HG03025 (cell line): Measurements from ENCODE around the gene EIF4G3.
"Not testable (repeated sequence)": the region's sequence is repeated elsewhere in the genome, so short reads cannot be mapped to it uniquely, and the experiment has no call there.

Source experiments
- ATAC-seq: cut with Tn5 transposase; IDR thresholded peaks from one replicate; pipeline ENCODE4 v1.9.1; 2021; ENCODE audit warnings: mild to moderate bottlenecking, moderate library complexity; ENCODE audit not compliant: unreplicated experiment, low FRiP score

The EIF4G3 gene

DNA sequence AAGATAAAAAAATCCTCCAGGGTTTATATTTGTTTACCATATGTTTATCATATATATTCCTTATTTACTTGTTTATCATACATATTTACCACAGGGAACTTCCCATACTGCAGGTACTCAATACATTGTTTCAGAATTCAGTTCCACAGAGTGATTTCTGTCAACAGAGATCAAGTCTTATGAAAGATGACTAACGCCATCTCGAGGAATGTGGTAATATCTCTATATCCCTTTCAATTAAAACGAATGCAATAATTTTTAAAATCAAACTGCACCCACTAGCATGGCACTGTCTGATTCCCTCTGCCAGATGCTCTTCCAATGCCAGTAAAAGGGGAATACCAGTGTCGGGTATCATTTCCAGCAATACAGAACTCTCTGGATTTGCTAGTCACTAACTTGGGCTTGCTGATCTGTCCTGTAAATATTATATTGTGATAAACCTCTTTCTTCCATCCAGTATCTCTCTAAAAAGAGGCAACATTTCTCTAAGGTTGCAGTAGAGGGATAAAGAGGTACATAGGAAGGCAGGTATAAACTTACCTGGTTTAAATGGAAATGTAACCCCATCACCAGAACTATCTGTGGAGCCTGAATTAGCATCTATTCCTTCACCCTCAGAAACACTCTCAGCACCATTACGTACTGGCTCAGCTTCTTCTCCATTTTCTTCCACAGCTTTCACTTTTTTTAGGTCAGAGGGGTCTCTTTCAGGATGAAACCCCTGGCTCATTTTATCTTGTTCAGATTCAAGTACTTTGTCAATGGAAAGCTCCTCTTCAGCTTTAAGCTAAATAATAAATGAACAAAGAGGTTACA lies 277.3 kb downstream of the EIF4G3 start:
- no peak for ATAC-seq

DNA sequence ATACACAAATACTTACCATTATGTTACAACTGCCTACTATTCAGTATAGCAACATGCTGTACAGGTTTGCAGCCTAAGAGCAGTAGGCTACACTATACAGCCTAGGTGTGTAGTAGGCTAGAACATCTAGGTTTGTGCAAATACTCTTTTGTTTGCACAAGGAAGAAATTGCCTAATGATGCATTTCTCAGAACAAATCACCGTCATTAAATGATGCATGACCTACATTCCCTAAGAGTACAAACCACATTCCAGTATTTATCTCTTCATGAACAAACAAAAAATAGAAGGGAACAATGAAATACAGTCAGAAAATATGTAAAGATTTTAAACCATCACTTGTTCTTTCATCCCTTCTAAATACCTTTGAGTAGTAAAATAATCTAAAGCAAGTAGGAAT lies 279.9 kb downstream of the EIF4G3 start:
- ATAC-seq = no peak

DNA sequence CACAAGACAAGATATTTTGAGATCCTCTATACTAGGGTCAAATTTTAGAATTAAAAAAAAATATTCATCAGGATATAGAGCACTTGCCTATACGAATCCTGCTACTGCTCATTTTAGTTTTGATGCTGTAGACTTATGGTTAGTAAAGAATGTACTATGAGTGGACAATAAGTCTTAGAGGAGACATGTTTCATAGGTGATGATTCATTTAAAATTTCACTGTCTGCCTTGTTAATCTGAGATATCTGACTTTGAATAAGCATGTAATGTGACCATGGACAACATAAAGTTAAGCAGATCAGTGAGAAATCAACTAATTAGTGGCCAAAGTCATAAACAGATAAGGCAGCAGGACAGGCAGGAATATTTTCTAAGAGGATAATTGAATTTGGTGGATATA lies 282.8 kb downstream of the EIF4G3 start:
- ATAC-seq = no peak

DNA sequence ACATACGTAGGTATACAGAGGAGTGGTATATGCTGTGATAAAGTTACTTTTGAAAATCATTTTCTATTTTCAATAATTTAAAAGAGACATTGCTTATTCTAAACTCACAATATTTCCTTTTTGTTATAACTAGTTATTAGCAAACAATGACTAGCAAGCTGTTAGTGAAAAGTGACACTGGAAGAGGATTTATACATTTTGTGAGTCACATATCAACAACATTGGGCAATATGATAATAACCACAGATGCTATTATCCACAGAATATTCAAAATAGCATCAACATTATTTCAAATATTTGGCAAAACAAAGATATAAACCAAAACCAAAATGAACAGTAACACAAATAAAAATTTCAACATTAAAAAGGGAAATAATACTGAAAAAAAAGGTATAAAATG lies 285.6 kb downstream of the EIF4G3 start:
- no peak for ATAC-seq

DNA sequence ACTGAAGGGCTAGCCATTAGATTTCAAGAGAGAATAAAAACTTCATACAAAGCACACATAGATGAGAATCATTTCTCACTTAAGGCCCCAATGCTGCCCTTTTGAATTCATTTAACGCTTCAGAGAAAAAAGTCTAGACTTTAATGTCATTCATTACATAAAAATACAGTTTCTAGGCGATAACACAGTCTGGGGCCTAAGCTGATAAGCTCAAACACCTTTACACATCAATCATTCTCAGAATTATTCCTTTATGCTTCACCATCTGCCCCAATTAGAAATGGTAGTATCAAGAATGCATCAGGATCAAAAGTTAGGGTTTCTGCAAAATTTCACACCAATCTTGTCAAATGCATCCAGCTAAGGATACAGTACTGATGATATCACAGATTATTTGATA lies 289.5 kb downstream of the EIF4G3 start:
- ATAC-seq = no peak

DNA sequence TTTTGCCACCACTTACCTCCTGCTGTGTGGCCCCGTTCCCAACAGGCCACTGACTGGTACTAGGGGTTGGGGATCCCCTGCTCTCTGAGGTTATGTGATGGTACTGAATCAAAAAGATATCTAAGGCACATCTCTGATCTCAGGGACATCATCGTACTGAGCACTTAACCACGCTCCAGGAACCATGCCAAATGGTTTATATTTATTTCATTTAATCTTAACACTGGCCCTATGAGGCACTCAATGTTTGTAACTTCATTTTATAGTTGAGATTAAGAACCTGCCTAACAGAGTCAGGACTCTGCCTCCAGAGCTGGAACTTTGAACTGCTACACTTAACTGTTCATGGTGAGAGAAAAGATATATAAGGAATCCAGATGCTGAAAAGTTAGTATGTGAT lies 291.6 kb downstream of the EIF4G3 start:
- no peak for ATAC-seq

DNA sequence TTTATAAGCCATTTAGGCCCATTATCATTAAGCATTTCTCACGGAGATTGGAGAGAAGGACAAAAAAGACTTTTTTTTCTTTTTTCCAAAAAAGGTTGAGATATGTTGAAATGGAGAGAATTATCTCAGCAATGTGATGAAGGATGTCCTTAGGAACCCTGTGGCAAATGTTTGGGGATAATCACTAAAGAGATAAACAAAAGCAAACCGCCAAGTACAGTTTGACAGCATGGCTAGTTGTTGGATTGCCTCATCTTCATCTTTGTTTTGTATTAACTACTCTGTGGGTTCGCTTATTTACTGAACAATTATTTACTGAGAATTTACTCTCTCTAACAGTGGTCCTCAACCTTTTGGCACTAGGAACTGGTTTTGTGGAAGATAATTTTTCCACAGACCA lies 292.2 kb downstream of the EIF4G3 start:
- ATAC-seq = no peak

DNA sequence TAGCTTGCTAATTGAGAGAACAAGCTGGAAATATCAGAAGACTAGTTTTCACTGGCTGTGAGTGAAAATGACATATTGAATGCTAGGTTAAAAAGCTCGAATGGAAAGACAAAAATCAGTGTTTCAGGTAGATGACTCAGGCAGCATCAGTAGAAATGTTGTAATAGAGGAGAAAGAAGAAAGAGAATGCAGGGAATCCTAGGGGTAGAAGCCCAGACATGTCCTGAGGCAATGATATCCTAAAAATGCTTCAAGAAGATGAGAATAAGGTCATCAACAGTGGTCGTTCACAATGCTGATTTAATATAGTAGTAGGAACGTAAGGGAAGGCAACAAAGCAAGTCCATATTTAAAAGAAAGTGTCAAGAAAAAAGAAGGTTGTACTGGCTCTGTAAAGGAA lies 292.9 kb downstream of the EIF4G3 start:
- no peak for ATAC-seq

DNA sequence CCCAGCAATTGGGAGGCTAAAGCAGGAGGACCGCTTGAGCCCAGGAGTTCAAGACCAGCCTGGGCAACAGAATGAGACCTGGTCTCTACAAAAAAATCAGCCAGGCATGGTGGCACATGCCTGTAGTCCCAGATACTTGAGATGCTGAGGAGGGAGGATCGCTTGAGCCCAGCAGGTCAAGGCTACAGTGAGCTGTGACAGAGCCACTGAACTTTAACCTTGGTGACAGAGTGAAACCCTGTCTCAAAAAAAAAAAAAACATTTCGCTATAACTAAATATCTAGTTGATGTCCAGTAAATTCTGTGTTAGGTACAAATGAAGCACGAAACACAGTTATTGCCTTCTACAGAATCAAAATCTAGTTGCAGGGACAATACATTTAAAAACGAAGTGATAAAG lies 293.9 kb downstream of the EIF4G3 start:
- no peak for ATAC-seq

DNA sequence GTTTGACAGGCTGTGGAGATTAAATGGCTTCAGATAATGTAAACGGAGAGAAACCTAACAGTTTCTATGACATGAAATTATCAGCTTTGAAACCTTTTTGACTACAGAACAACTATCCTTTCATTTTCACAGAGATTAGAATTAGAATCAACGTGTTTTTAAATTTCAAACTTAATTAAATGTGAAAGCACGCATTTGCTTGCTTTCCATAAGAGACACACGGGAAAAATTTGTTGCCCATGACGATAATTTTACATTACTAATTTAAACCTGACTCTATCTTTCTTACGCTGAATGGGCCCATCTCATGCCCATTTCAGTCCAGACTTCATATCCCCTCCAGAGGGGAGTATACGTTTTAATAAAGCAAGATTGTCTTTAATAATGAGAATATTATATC lies 297.9 kb downstream of the EIF4G3 start:
- ATAC-seq = no peak

DNA sequence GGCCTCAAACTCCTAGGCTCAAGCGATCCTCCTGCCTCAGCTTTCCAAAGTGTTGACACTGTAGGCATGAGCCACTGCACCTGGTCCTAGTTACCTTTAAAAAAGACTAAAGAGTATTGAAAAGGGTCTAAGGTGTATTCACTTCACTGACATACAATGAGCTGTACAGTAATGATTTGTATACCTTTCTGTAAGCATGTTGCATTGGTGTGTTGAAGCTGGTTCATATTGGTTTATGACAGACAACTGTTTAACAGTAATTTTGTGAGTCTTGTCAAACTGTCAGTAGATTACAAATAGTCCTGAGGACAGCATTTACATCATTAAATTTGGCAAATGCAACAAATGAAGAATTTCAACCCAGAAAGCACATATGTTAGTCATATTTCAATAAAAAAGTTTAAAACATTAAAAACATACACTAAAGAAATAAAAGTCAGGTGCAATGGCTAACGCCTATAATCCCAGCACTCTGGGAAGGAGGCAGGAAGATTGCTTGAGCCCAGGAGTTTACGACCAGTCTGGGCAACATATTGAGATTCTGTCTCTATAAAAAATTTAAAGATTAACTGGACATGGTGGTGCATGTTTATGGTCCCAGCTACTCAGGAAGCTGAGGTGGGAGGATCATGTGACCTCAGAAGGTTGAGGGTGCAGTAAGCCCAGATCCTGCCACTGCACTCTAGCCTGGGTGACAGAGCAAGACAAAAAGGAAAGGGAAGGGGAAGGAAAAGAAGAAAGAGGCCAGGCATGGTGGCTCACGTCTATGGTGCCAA lies 301.3 kb downstream of the EIF4G3 start:
- no peak for ATAC-seq

DNA sequence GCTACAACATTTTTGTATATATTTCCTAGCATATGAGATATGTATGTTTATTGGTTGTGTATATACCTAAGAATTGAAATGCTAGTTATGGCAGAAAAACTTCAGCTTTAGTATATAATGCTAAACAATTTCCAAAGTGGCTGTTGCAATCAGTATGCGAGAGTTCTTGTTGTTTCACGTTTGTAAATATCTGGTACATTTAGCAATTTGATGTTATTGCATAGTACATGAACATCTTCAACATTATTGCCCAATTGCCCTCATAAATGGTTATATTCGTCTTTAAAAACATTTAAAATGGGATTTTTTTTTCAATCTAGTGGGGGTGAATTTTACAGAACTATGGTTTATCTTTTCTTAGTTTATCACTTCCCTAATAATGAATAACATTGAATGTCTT lies 303.4 kb downstream of the EIF4G3 start:
- ATAC-seq = no peak

DNA sequence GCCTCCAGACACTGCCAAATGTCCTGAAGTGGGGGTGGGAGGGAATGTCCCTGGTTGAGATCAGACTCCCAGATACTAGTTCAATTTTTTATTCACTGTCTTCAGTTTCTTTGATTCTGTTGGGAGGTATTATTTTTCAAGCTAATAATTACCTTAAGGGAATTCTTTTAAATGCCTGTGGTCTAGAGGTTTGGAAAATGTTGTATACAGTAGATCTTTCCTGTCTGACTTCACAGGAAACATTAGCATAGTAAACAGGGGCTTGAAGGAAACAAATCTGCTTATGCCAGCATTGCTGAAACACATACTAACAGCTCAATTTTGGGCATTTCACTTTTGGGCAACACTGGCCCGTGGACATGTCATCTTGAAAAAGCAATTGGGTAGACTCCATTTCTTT lies 305.3 kb downstream of the EIF4G3 start:
- no peak for ATAC-seq

DNA sequence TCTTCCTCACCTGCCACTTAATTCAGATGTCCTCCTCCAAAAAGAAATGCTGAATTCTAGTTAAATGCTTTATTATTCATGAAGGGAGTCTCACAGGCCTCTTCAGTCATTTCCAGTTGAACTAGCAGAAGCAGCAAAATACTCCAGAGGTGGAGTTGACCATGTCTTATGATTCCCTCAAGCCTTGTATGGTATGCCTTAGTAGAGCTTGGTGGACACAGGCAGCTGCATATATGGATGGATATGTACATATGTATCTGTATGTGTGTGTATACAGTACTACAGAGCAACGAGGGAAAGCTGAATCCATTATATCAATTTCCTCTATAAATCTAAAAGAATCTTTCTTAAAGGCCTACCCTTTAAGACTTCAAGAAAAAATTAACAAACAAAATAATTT lies 306.0 kb downstream of the EIF4G3 start:
- ATAC-seq = no peak

DNA sequence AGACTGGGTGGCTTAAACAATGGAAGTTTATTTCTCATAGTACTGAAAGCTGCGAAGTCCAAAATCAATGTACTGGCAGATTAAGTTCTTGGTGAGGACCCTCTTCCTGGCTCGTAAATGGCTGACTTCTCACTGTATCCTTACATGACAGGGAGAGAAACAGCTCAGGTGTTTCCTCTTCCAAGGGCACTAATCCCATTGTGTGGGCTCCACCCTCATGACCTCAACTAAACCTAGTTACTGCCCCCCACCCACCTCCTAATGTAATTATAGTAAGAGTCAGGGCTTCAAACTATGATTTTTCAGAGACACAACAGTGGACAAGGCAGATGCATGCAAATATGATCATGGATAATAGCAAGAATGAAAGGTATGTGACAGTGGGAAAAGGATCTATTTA lies 308.4 kb downstream of the EIF4G3 start:
- ATAC-seq = no peak

DNA sequence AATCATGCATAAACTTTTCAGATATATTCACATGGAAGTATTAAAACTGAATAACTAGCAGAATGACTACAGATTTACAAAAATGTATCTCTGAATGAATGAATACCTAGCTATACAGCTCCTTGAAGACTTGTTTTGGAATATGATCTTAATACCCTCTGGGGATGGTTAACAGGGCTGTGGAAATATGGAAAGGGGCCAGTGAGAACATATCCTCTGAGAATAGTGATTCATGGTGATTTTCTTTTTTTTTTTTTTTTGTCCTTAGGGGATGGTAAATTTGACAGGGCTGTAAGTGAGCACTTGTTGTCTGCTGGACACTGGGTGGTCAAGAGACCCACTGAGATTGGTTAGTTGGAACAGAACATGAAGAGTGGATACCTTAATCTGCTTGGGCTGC lies 308.9 kb downstream of the EIF4G3 start:
- ATAC-seq = no peak

DNA sequence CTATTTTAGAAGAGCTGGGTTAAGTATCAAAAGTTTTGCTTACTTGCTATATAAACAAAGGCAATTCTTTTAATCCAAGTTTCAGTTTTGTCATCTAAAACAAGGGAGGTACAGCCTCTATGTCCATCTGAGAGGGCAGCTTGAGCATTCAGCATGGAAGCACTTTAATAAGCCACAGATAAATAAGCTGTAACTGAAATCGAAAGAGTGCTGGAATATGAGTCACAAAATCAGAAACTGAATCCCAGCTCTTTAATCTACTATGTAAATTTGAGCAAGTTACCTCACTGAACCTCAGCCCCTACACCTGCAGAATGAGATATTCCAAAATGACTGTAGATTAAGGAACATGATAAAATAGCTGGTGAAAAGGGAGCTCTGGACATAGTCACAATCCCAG lies 309.6 kb downstream of the EIF4G3 start:
- ATAC-seq = no peak

DNA sequence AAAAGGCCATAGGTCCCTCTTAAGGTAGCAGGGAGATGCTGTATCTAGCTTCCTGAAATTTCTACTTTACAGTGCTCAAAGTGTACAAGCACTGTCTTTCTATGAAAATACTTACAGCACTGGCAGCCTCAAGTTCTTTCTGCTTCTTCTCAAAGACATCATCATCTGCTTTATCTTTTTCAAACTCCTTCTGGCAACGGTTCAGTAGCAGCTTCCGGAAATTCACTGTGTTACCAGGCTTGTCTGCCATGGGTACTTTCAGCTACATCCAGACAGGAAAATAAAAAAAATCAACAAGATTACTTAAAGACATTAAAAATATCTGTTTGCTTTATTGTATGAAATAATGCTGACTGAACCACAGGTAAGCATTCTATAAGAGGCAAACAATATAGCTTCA lies 311.7 kb downstream of the EIF4G3 start:
- ATAC-seq = no peak

DNA sequence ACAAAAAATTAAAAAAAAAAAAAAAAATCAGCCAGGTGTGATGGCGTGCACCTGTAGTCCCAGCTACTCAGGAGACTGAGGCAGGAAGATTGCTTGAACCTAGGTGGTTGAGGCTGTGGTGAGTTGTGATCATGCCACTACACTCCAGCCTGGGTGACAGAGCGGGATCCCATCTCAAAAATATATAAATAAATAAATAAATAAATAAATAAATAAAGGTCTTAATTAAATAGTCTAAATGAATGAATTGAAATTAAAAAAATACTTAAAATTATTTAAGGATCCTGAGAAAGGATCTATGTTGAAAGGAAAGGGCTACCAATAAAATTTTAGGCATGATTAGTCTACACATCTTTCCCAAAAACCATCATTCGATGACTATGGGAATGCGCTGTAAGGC lies 322.2 kb downstream of the EIF4G3 start:
- ATAC-seq = no peak

DNA sequence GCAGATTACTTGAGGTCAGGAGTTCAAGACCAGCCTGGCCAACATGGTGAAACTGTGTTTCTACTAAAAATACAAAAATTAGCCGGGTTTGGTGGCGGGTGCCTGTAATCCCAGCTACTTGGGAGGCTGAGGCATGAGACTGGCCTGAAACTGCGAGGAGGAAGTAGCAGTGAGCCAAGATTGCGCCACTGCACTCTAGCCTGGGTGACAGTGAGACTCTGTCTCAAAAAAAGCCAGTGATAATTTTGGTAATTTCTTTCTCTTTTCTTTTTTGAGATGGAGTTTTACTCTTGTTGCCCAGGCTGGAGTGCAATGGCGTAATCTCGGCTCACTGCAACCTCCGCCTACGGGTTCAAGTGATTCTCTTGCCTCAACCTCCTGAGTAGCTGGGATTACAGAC lies 324.9 kb downstream of the EIF4G3 start:
- not testable (repeated sequence) for ATAC-seq

DNA sequence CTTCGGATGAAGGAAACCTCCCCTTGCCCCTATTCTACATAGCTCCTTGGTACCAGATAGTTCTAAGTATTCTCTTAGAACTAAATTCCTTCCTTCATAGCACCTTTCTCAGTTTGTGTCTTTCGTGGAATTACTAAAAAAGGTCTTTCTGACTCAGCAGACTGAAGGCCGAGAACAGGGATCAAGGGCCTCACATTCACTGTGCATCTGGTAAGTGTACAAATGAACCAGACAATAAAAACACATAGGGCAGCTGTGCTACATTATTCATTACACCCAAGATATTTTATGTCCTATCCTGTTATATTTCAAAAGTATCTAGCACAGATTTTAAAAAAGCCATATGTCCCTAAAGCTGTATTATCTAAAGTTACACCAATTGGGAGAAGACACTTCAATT lies 326.7 kb downstream of the EIF4G3 start:
- no peak for ATAC-seq

DNA sequence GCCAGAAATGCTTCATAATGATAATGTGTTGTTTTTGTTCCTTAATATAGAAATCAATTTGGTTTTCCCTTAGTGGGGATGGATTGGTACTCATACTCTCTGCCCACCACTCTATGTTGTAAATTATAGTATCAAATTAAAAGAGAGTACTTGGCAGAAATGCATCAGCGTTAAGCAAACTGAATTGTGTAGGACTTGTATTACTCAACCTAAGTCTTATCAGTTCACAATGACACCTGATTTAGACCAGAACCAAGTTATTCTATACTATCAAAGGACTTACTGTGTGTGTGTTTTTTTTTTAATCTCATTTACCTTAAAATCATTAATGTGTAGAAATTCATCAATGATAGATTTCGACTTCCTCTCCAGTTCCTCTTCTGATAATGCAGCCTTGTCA lies 327.6 kb downstream of the EIF4G3 start:
- no peak for ATAC-seq
